HG02642 (cell line): Measurements from ENCODE around the gene MAP2K5.

Source experiments
- ATAC-seq: cut with Tn5 transposase; IDR thresholded peaks from one replicate; pipeline ENCODE4 v1.9.1; 2021; ENCODE audit warnings: mild to moderate bottlenecking; ENCODE audit not compliant: unreplicated experiment, poor library complexity

Gene MAP2K5

DNA sequence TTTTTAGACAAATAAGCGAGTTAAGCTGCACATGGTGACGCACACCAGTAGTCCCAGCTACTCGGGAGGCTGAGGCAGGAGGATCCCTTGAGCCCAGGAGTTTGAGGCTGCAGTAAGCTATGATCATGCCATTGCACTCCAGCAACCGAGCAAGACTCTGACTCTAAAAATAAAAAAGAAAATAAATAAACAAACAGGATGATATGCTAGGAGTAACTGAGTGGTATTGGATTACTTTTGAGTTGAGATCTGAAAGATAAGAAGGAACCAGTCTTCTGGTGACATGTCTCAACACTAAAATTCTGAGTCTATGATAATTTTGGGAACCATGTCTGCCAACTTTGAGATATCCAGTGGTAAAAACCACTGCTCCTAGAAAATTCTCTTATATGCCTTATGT, 173.7 kb downstream of the MAP2K5 start:
- ATAC-seq: no peak

DNA sequence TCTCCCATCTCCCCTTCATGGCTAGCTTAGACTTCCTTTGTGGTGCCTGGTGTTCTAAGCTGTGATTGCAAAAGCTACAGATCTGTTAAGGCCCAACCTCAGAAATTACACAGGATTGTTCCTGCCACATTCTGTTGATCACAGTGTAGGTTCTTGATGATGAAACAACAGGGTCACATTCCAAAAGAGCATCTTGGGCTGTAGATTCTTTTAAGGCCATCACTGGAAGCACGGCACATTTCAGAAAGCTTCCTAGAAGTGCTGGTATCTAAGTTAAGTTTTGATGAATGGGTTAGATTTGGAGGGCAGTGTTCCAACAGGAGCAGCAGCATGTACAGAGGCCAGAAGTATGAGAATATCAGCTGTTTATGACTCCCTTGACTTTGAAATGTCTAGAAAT, 175.3 kb downstream of the MAP2K5 start:
- no peak for ATAC-seq

- no peak for ATAC-seq
Observed at GRCh38 chr15:67719330-67719959, 176.9 kb downstream of the MAP2K5 start.

- no peak for ATAC-seq
Observed at GRCh38 chr15:67720556-67721175, 178.2 kb downstream of the MAP2K5 start.

DNA sequence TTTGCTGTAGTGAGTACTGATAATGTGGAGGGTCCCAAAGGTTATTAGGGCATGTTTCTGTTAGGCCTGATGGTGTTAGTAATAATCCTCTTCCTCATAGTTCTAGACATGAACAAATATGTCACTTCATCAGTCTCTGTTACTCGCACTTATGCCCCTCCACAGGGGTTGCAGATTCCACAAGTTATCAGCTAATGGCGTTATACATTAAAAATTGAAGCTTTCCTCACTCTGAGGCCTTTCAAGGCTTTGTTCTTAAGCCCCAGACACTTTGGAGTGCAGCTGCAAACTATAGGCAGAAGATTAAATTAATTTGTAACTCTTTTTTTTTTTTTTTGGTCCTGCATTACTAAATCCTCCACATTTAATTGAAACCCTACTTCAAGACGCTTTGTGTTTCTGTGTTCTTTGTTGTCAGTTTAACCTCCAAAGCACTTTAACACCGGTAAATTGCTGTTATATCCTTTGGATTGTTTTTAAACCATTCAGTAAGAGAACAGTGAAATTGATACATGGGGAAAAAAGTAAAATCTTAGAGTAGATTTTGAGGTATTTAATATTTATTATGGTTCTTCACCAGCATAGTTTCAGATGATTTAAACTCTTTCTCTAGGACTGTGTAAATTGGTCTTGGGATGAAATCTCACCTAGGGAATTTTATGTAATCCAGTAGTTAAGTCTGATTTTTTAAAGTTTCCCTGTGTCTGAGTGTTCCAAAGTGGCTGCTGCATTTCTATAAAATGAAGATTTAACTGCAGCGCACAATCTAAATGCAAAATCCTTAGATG, 179.7 kb downstream of the MAP2K5 start:
- no peak for ATAC-seq

DNA sequence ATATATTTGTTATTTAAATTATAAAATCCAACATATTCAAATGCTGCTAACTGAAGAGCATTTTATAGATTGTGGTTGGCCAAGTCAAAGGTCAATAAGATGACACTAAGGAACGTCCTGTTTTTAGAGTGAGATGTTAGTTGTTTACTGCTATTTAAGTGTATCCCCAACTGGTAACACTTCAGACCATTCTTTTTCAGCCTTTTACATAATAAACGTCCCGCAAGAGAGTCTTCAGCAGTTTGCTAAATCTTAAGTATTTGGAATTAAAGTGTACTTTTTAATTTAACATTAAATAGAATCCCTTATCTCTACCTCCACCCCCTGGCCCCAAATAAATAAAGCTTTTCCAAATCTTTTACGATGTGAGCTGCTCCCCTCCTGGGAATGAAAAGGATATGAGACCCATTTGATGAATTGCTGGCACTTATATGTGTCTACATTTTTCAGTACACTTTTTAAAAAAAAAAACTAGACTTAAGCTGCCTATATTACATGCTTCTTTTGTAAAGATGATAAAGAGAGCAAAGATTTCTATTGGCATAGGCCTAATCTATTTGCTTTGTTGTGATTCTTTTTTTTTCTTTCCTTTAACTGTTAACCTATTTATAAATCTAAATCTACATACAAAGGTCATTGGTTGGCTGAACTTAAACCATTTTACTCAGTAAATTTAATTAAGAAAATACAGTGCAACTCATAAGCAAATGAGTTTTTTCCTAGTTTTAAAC, 181.0 kb downstream of the MAP2K5 start:
- no peak for ATAC-seq

DNA sequence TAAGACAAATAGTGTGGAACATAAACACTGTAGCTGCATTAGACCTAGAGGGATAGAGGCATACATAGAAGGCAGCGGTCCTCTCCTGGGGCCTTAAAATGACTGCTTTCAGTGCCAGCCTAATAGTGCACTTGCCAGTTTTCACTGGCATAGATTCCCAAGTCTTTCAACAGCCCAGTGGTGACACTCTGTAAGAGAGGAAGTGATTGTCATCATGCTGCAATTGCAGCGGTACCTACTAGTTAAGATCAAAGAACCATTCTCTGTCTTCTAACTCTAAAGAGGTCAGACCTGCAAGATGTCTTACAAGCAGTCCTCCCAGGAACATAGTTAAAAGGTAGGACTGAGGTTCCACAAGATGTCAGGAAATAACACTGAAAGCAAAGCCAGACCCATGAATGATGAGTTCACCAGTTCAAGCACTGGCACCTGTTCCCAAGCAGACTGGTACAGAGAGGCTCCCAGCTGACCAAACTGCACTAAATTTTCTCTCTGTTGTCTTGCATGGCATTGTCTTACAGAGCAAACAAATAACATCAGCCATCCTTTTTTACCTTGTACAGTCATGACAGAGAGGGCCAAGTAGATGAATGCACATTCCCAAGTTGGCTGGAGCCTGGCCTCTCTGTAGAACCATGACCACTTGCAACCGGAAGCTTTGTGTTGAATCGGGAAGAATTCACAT, 182.3 kb downstream of the MAP2K5 start:
- ATAC-seq: no peak

DNA sequence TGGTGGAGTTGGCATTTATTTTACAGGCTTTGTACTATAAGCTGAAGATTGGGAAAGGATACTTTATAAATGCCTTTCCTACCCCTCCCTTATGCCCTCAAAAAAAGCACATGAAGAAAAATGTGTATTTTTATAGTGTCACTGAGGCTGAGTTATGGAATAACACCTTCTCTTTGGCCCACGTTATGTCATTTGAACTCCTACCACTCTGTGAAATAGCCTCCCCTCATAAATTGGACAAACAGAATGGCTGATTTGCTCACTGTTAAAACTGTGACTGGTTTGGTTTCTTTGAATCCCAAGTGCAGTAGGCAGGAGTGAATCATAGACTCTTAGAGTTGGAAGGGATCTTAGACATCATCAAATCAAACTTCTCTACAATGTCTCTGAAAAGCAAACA, 187.6 kb downstream of the MAP2K5 start:
- no peak for ATAC-seq

DNA sequence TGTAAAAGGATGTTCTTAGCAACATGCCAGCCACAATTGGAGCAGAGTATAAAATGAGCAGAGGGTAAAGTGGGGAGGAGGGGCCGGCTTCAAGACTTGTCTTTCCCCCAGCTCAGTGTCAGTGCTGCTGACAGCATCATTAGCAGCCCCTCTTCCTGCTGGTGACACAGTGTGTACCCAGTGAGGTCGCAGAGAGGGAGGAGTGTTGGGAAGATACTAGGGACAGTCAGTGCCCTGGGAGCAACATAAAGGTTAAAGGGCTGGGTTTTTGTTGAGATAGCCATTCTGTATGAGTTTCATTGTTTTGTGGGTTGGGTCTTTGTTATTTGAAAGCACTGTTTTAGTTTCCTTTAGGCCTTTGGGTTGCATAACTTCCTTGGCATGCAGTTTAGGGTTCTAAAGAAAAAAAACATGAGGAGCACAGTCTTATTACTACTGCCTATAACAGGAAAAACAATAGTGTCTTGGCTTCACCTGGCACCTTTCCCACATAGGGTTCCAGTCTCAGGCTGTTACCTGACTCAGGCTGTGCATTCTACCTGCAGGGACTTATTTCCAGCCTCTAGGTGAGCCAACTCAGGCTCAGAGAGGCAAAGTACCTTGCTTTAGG, 188.7 kb downstream of the MAP2K5 start:
- no peak for ATAC-seq

- ATAC-seq: no peak
Observed at GRCh38 chr15:67732164-67732563, 189.7 kb downstream of the MAP2K5 start.

- ATAC-seq: no peak
Observed at GRCh38 chr15:67732671-67733374, 190.3 kb downstream of the MAP2K5 start.

- ATAC-seq: no peak
Observed at GRCh38 chr15:67735896-67736295, 193.4 kb downstream of the MAP2K5 start.

DNA sequence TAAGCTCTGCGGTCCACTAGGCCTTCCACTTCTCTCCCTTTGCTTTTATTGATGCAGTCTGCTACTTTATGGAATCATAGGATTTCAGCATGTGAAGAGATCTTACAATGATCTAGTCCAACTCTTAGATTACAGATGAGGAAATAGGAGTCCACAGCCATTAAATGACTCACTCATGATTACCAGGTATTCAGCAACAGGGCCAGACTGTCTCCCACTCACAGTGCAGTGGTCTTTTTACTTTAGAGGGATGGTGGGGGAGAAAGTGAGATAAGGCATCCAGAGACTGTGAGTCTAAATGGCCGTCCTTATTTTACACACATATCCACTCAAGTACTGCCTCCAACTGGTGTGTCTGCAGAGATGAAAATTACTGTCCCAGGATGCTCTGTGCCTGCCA, 194.3 kb downstream of the MAP2K5 start:
- no peak for ATAC-seq

GRCh38 chr15:67738056-67738455, 195.6 kb downstream of the MAP2K5 start:
- ATAC-seq: no peak

DNA sequence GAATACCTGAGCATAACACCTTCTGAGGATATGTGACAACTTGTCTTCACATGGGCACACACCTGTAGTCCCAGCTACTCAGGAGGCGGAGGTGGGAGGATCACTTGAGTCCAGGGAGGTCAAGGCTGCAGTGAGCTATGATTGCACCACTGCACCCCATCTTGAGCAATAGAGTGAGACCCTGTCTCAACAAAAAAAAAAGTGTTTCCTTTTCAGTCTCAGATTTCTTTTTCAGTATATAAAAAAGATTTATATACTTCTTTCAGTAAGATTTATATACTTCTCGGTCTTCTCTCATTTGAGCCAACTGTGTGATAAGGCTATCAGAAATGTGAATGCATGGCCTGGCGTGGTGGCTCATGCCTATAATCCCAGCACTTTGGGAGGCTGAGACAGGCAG, 197.9 kb downstream of the MAP2K5 start:
- ATAC-seq: no peak

GRCh38 chr15:67741308-67741707, 198.8 kb downstream of the MAP2K5 start:
- no peak for ATAC-seq

DNA sequence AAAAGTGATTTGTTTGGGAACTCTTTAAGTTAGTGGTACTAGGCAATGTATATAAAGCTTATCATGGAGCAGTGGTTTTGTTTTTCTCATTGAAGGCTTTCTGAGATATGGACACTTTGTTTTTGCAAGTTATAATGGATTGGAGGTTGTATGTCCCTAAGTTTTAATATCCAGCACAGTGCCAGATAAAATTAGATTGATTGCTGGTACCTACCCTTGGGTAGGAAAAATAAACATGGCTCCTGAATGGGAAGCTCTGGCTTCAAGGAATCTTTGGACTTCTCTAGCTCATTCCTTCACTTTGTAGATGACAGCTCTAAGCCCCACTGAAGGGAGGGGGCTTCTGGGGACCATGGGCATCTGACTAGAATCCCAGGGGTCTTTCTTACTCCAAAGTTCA, 201.1 kb downstream of the MAP2K5 start:
- ATAC-seq: no peak

DNA sequence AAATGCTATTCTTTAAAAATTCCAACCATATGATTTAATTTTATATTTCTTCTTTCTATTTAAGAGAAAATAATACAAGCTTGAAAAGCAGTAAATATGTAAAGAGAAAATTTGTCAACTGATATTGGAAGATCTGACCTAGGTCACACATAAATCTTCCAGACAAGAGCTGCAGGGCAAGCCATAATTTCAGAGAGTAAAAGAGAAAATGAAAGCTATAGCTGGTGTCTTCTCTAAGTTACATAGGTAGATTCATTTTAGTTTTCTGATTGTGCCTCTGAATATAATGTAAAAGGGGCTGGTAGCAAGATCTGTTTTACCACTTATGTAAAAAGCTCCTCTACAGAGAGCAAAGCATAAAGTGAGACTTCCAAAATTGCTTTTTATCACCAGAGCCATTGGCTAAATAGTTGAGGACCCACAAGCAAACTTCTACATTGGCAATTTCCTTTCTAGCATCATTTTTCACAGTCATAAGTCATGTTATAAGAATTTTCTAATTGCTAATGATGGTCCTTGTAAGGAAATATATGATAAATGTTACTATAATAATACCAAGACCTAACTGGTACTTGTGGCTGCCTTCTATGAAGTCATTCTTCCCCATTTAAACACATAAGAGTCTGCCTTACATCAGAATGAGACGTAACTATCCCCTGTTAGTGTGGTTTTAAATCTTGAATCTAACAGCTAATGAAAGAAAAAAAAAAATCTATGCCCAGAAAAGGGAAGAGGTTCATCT, 202.0 kb downstream of the MAP2K5 start:
- ATAC-seq: no peak
